Retinal pigment epithelial cell (primary cell): ENCODE measurements around the gene RIMBP2.

Source experiments
- DNase-seq: peaks from one replicate; pipeline ENCODE4 v3.0.0-alpha.2; 2010; ENCODE audit warnings: low read depth
- H3K4me3 ChIP-seq: 2 replicates; pipeline ENCODE4 v1.5.1; 2011; ENCODE audit warnings: mild to moderate bottlenecking, low read length, control low read depth, moderate library complexity
- CTCF ChIP-seq: conservative IDR thresholded peaks from 2 replicates; pipeline ENCODE4 v1.5.1; 2011; ENCODE audit warnings: low read depth, low read length, control low read depth, inconsistent platforms

RIMBP2 gene

GRCh38 chr12:130687190-130687589 is 28.9 kb downstream of the RIMBP2 start:
- TF ChIP-seq CTCF: no peak
- no peak for DNase-seq
- no peak overlapping the region for H3K4me3 ChIP-seq

- no peak for DNase-seq
- no peak overlapping the region for H3K4me3 ChIP-seq
- TF ChIP-seq CTCF: no peak
Observed at GRCh38 chr12:130686511-130686991, 29.5 kb downstream of the RIMBP2 start.

- no peak overlapping the region for H3K4me3 ChIP-seq
- no peak for DNase-seq
- no peak for TF ChIP-seq CTCF
Observed at GRCh38 chr12:130685850-130686249, 30.2 kb downstream of the RIMBP2 start.

GRCh38 chr12:130685250-130685787 is 30.8 kb downstream of the RIMBP2 start:
- DNase-seq: no peak
- no peak for TF ChIP-seq CTCF
- no peak overlapping the region for H3K4me3 ChIP-seq

GRCh38 chr12:130683811-130684210 is 32.3 kb downstream of the RIMBP2 start:
- no peak for TF ChIP-seq CTCF

GRCh38 chr12:130683080-130683479 is 33.0 kb downstream of the RIMBP2 start:
- TF ChIP-seq CTCF: no peak
- H3K4me3 ChIP-seq: no peak overlapping the region
- no peak for DNase-seq

More at GRCh38 chr12:130683811-130684210, 32.3 kb downstream of the RIMBP2 start:
- H3K4me3 ChIP-seq: no peak overlapping the region
- no peak for DNase-seq

GRCh38 chr12:130680451-130680990 is 35.6 kb downstream of the RIMBP2 start:
- TF ChIP-seq CTCF: no peak
- DNase-seq: no peak

More at GRCh38 chr12:130680451-130680990, 35.6 kb downstream of the RIMBP2 start:
- H3K4me3 ChIP-seq: no peak overlapping the region
